PC-3 (cell line): ENCODE results near the gene HSF2BP. TPM values are rescaled to one million over a fixed set of nuclear protein-coding genes. Genes with fewer than 3 reads are reported as not detected.

Source experiments
- ATAC-seq: fragments of 200-7000 bp; cut with Tn5 transposase; 2 replicates; pipeline ENCODE4 v1.9.1; 2020; ENCODE audit warnings: mild to moderate bottlenecking, moderate library complexity
- BruUV-seq: library from RNA; stranded (reverse); fragments of 400-500 nt; replicated peaks from 2 replicates; lab custom pipeline; 2021; lab: Mats Ljungman, UMichigan
- CTCF ChIA-PET: fragments of 300-600 bp; sonication (Branson Sonifier 250); formaldehyde crosslinking; loops from one replicate; lab custom pipeline; 2022; ENCODE audit warnings: antibody characterized with exemption; lab: Charles Lee
- POLR2A ChIA-PET: fragments of 300-600 bp; sonication (Branson Sonifier 250); formaldehyde crosslinking; loops from one replicate; lab custom pipeline; 2022; ENCODE audit warnings: antibody characterized with exemption; ENCODE audit not compliant: unreplicated experiment; lab: Charles Lee
- DNase-seq: peaks from one replicate; pipeline ENCODE4 v3.0.0-alpha.2; 2015
- H2AFZ ChIP-seq: fragments of 300-600 bp; sonication (generic); 2 replicates; pipeline ENCODE4 v1.6.0; 2016; ENCODE audit warnings: antibody characterized with exemption, low read length
- H3F3A ChIP-seq: fragments of 300-600 bp; sonication (generic); one replicate; pipeline ENCODE4 v1.6.0; 2017; ENCODE audit warnings: antibody characterized with exemption, low read length, control low read depth, mild to moderate bottlenecking; ENCODE audit not compliant: unreplicated experiment
- H3K27ac ChIP-seq: fragments of 300-600 bp; sonication (generic); 2 replicates; pipeline ENCODE4 v1.5.1; 2016; ENCODE audit warnings: mild to moderate bottlenecking, low read length
- H3K27me3 ChIP-seq: fragments of 300-600 bp; sonication (generic); 2 replicates; pipeline ENCODE4 v1.6.1; 2016; ENCODE audit warnings: low read length, mixed read lengths
- H3K36me3 ChIP-seq: fragments of 300-600 bp; sonication (generic); 2 replicates; pipeline ENCODE4 v1.6.1; 2016; ENCODE audit warnings: low read depth, mixed run types, low read length, mixed read lengths
- H3K4me1 ChIP-seq: fragments of 300-600 bp; sonication (generic); 2 replicates; pipeline ENCODE4 v1.5.1; 2016; ENCODE audit warnings: low read length; ENCODE audit not compliant: insufficient read depth
- H3K4me2 ChIP-seq: fragments of 300-600 bp; sonication (generic); 2 replicates; pipeline ENCODE4 v1.6.0; 2016; ENCODE audit warnings: low read length
- H3K4me3 ChIP-seq: fragments of 300-600 bp; sonication (generic); 2 replicates; pipeline ENCODE4 v1.5.1; 2016; ENCODE audit warnings: mild to moderate bottlenecking, low read length, mixed read lengths
- H3K79me2 ChIP-seq: fragments of 300-600 bp; sonication (generic); 2 replicates; pipeline ENCODE4 v1.6.1; 2017; ENCODE audit warnings: low read length, mixed read lengths
- H3K9ac ChIP-seq: fragments of 300-600 bp; sonication (generic); 2 replicates; pipeline ENCODE4 v1.6.0; 2016; ENCODE audit warnings: mild to moderate bottlenecking, low read length
- H3K9me2 ChIP-seq: fragments of 300-600 bp; sonication (generic); replicated peaks from 2 replicates; pipeline ENCODE4 v1.6.1; 2016; ENCODE audit warnings: mixed run types, low read length, mixed read lengths
- H3K9me3 ChIP-seq: fragments of 300-600 bp; sonication (generic); 2 replicates; pipeline ENCODE4 v1.6.1; 2016; ENCODE audit warnings: low read length, mixed read lengths
- H4K20me1 ChIP-seq: fragments of 300-600 bp; sonication (generic); 2 replicates; pipeline ENCODE4 v1.6.1; 2016; ENCODE audit warnings: low read length, mixed read lengths
- CTCF ChIP-seq: fragments of 300-600 bp; sonication (generic); conservative IDR thresholded peaks from 2 replicates; pipeline ENCODE4 v1.5.1; 2017; ENCODE audit warnings: antibody characterized with exemption, low read depth, mild to moderate bottlenecking, low read length
- EZH2 ChIP-seq: fragments of 300-600 bp; sonication (generic); IDR thresholded peaks from one replicate; pipeline ENCODE4 v1.6.1; 2017; ENCODE audit warnings: antibody characterized with exemption, mild to moderate bottlenecking, low read length; ENCODE audit not compliant: unreplicated experiment
- EZH2phosphoT487 ChIP-seq: fragments of 300-600 bp; sonication (generic); IDR thresholded peaks from 2 replicates; pipeline ENCODE4 v1.6.1; 2018; ENCODE audit warnings: mild to moderate bottlenecking, antibody characterized with exemption, low read length, borderline replicate concordance
- intact Hi-C: fragments of 100-400 bp; cut with micrococcal nuclease; formaldehyde crosslinking; loops from 2 replicates; pipeline ENCODE4 v1.9.0; 2023
- total RNA-seq: library from RNA; depleted of rRNA; stranded (reverse); fragments of >200 nt; gene quantifications from 2 replicates; pipeline ENCODE4 v1.2.3, GENCODE V29; 2014

The HSF2BP gene
- total RNA-seq, 1 experiment from 2014 or later: 2.4 TPM

- H3K79me2 ChIP-seq: no peaks in the 10 kb centered on the region
- no peak overlapping the region for H3K4me2 ChIP-seq
- CTCF ChIA-PET: no interaction called here
- H3K9me3 ChIP-seq: no peaks in the 10 kb centered on the region
- intact Hi-C loops: no loop called here
- no peak overlapping the region for H3K27ac ChIP-seq
- no peaks in the 10 kb centered on the region for H4K20me1 ChIP-seq
- no peaks in the 10 kb centered on the region for H3K27me3 ChIP-seq
- H3K36me3 ChIP-seq: no peaks in the 10 kb centered on the region
- H3K9me2 ChIP-seq: no peaks in the 10 kb centered on the region
- POLR2A ChIA-PET: no interaction called here
- DNase-seq: no peak
- no peak overlapping the region for H2AFZ ChIP-seq
- no TSS peak for BruUV-seq
- no peak overlapping the region for H3K9ac ChIP-seq
- no peaks in the 10 kb centered on the region for H3F3A ChIP-seq
- H3K4me3 ChIP-seq: no peak overlapping the region
- no peak for ATAC-seq
- H3K4me1 ChIP-seq: no peaks in the 10 kb centered on the region
- TF ChIP-seq EZH2: no peak
- no peak for TF ChIP-seq EZH2phosphoT487
- no peak for TF ChIP-seq CTCF
Observed at GRCh38 chr21:43574741-43575472, 84.4 kb downstream of the HSF2BP start.

DNA sequence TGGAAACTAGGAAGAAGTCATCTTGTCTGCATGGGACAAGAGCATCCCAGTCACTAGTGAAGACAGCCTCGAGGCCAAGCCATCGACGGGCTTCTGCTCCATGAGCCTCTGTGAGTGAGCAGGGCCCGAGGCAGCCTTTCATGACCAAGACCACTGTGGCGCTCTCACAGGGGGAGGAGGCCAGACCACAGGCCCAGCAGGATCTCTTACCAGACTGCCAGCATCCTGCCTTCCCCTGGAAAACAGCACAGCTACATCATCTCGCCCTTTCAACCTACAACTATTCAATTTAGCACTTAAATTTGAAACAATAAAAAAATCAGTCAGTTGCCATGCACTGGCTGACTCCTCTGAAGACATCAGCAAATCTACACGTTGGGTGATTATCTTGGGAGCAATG, 85.4 kb downstream of the HSF2BP start:
- BruUV-seq: no TSS peak
- no peak for ATAC-seq

More for the DNA sequence above, 85.4 kb downstream of the HSF2BP start:
- no peak for DNase-seq
- no peak overlapping the region for H3K27ac ChIP-seq
- H3F3A ChIP-seq: no peaks in the 10 kb centered on the region
- no peaks in the 10 kb centered on the region for H3K79me2 ChIP-seq
- H3K9ac ChIP-seq: no peak overlapping the region
- ChIA-PET POLR2A (no interaction called here), CTCF (no interaction called here)
- no peak for TF ChIP-seq EZH2
- TF ChIP-seq CTCF: no peak
- no peak for TF ChIP-seq EZH2phosphoT487
- no peaks in the 10 kb centered on the region for H3K27me3 ChIP-seq
- H3K4me1 ChIP-seq: no peaks in the 10 kb centered on the region
- intact Hi-C loops: no loop called here
- H3K4me3 ChIP-seq: no peak overlapping the region
- no peak overlapping the region for H3K4me2 ChIP-seq
- no peak overlapping the region for H2AFZ ChIP-seq
- H3K9me3 ChIP-seq: no peaks in the 10 kb centered on the region
- no peaks in the 10 kb centered on the region for H3K36me3 ChIP-seq
- no peaks in the 10 kb centered on the region for H3K9me2 ChIP-seq
- no peaks in the 10 kb centered on the region for H4K20me1 ChIP-seq
